Kidney epithelial cell (primary cell): ENCODE data around the gene APLNR. TPM values are rescaled to one million over a fixed set of nuclear protein-coding genes. Genes with fewer than 3 reads are reported as not detected.

ENCODE experiments used
- DNase-seq: peaks from one replicate; pipeline ENCODE4 v3.0.0-alpha.2; 2010; ENCODE audit warnings: low read depth
- H3K27me3 ChIP-seq: 2 replicates; pipeline ENCODE4 v1.6.0; 2011; ENCODE audit warnings: low read length; ENCODE audit not compliant: control insufficient read depth, insufficient read depth
- H3K36me3 ChIP-seq: 2 replicates; pipeline ENCODE4 v1.5.1; 2011; ENCODE audit warnings: low read length; ENCODE audit not compliant: control insufficient read depth, insufficient read depth
- H3K4me3 ChIP-seq: 2 replicates; pipeline ENCODE4 v1.5.1; 2011; ENCODE audit warnings: low read depth, mild to moderate bottlenecking, control low read depth, low read length
- total RNA-seq: library from RNA; depleted of rRNA; stranded (reverse); fragments of >200 nt; gene quantifications from 2 replicates; pipeline ENCODE4 v1.2.3, GENCODE V29; 2015
- TF ChIP-seq, protein P1 (sequence below): IDR thresholded peaks from 2 replicates; pipeline ENCODE4 v1.5.1; 2011; ENCODE audit warnings: mild to moderate bottlenecking, moderate library complexity, low read length, control low read depth, inconsistent platforms; ENCODE audit not compliant: insufficient read depth, poor library complexity, severe bottlenecking

The APLNR gene
- total RNA-seq, 1 donor from 2014 or later = not detected

- H3K4me3 ChIP-seq = no peak overlapping the region
- TF ChIP-seq, protein P1, sequence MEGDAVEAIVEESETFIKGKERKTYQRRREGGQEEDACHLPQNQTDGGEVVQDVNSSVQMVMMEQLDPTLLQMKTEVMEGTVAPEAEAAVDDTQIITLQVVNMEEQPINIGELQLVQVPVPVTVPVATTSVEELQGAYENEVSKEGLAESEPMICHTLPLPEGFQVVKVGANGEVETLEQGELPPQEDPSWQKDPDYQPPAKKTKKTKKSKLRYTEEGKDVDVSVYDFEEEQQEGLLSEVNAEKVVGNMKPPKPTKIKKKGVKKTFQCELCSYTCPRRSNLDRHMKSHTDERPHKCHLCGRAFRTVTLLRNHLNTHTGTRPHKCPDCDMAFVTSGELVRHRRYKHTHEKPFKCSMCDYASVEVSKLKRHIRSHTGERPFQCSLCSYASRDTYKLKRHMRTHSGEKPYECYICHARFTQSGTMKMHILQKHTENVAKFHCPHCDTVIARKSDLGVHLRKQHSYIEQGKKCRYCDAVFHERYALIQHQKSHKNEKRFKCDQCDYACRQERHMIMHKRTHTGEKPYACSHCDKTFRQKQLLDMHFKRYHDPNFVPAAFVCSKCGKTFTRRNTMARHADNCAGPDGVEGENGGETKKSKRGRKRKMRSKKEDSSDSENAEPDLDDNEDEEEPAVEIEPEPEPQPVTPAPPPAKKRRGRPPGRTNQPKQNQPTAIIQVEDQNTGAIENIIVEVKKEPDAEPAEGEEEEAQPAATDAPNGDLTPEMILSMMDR = no peak
- H3K36me3 ChIP-seq = no peaks in the 10 kb centered on the region
- H3K27me3 ChIP-seq = peaks cover 2% of the 10 kb centered on the region
- no peak for DNase-seq
These were observed 29.9 kb downstream of the APLNR start for GRCh38 chr11:57207168-57207567.

DNA sequence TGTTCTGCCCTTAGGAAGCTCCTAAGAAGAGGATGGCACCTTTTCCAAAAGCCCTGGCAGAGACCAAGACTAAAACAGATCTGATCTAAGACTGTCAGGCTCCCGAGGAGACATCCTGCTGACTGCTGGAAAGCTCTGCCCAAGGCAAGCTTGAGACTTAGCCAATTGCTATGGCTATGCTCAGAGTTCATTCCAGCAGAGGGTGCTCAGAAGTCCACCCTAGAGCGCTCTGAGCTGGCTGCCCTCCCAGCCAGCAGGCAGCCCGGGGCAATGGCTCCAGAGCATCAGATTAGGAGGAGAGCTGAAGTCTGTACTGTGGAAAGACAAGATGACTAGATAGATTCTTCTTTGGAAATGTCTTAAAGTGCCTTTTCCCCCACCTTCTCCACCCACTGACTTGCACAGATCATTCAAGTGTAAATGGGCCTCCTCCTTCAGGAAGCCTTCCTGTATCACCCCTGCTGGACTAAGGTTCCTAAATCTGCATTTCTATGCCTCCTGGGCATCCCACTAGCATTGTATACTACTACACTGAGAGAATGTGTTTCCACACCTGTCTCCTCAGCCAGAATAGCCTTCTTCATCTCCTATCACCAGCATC, 31.9 kb downstream of the APLNR start:
- peaks cover 2% of the 10 kb centered on the region for H3K27me3 ChIP-seq
- TF ChIP-seq, protein P1 = no peak
- no peak overlapping the region for H3K4me3 ChIP-seq
- no peaks in the 10 kb centered on the region for H3K36me3 ChIP-seq
- no peak for DNase-seq

- peaks cover 2% of the 10 kb centered on the region for H3K27me3 ChIP-seq
These were observed 33.1 kb downstream of the APLNR start for GRCh38 chr11:57203882-57204480.

DNA sequence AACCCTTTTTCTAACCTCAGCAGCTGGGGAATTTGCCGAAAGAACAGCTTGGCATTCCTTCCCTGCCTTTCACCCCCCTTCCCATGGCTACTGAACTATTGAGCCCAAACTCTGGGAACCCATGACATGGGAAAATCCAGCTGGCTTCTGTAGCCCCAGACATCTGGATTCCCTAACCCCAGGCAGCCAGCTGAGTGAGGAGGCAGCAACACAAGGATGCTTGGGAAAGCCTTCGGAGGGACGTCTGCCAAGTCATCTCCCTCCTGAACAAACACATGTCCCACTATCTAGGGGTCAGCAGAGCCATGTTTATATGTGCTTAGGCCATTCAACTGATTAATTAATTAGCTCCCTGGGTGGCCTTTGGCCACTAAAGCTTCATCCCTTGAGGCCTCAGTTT, 33.7 kb downstream of the APLNR start:
- H3K27me3 ChIP-seq = peaks cover 2% of the 10 kb centered on the region
- TF ChIP-seq, protein P1 = no peak

More at GRCh38 chr11:57203882-57204480, 33.1 kb downstream of the APLNR start:
- no peak for DNase-seq
- Histone ChIP-seq H3K36me3 (no peaks in the 10 kb centered on the region), H3K4me3 (no peak overlapping the region)
- TF ChIP-seq, protein P1 = no peak

GRCh38 chr11:57202281-57202680, 34.8 kb downstream of the APLNR start:
- Histone ChIP-seq H3K27me3 (peaks cover 2% of the 10 kb centered on the region), H3K4me3 (no peak overlapping the region), H3K36me3 (no peaks in the 10 kb centered on the region)
- TF ChIP-seq, protein P1 = no peak
- no peak for DNase-seq

More for the DNA sequence above, 33.7 kb downstream of the APLNR start:
- Histone ChIP-seq H3K36me3 (no peaks in the 10 kb centered on the region), H3K4me3 (no peak overlapping the region)
- no peak for DNase-seq

DNA sequence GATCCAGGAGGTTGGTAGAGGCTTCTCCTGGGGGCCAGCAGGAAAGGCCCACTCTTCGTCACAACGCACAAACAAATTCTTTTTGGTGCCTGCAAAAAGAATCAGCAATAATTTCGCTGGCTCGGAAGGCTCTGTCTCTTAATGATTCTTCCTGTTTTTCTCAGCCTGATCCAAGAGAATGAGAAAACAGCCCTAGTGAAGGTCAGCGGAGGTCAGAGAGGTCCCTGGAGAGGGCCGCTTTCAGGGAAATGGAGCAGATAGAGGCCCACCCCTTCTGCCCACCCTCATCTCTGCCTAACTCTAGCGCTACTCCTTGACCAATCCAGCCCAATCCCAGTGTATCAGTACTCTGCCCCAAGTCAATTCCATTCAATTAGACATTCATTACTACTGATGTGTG, 36.1 kb downstream of the APLNR start:
- H3K36me3 ChIP-seq = no peaks in the 10 kb centered on the region
- DNase-seq = no peak
- H3K27me3 ChIP-seq = peaks cover 2% of the 10 kb centered on the region
- no peak overlapping the region for H3K4me3 ChIP-seq
- TF ChIP-seq, protein P1 = no peak
